Measurements from ENCODE around the gene HS6ST3.

DNA sequence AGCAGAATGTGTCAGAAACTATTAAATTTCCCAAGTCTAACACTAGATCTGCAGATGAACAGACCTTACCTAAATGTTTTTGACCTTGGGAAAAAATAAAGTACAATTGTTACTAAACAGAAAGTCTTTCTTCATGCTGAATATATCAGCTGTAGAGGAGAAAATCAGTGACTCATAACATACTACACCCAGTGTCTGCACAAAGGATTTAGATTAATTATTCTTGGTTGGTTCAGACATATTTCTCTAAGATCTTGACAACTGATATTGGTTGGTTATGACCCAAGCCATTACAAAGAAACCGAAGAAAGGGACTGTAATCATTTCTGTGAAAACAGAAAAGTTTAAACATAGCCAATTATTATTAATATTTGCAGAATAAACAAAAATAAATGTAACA is 225.1 kb downstream of the HS6ST3 start:
- TF ChIP-seq, protein P1, sequence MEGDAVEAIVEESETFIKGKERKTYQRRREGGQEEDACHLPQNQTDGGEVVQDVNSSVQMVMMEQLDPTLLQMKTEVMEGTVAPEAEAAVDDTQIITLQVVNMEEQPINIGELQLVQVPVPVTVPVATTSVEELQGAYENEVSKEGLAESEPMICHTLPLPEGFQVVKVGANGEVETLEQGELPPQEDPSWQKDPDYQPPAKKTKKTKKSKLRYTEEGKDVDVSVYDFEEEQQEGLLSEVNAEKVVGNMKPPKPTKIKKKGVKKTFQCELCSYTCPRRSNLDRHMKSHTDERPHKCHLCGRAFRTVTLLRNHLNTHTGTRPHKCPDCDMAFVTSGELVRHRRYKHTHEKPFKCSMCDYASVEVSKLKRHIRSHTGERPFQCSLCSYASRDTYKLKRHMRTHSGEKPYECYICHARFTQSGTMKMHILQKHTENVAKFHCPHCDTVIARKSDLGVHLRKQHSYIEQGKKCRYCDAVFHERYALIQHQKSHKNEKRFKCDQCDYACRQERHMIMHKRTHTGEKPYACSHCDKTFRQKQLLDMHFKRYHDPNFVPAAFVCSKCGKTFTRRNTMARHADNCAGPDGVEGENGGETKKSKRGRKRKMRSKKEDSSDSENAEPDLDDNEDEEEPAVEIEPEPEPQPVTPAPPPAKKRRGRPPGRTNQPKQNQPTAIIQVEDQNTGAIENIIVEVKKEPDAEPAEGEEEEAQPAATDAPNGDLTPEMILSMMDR (IDR thresholded peaks at IDR 0.05; ENCODE audit: low read depth, low read length): no peak
- no peak for TF ChIP-seq EZH2phosphoT487 (IDR thresholded peaks at IDR 0.05; ENCODE audit: low read depth)

Measured in OCI-LY3 (cell line).